GM20431 (cell line): ENCODE measurements around the gene DDX1.
"Not testable (repeated sequence)": the region's sequence is repeated elsewhere in the genome, so short reads cannot be mapped to it uniquely, and the experiment has no call there.

ENCODE experiments used
- in situ Hi-C: fragments of 300-500 bp; cut with MseI, MboI; formaldehyde crosslinking; loops from one replicate; pipeline ENCODE4 v1.15.0; 2020; ENCODE audit warnings: low sequenced_read_pairs; ENCODE audit not compliant: unreplicated experiment

Gene DDX1

GRCh38 chr2:15614545-15615300 is 23.1 kb downstream of the DDX1 start:
- in situ Hi-C loops = no loop called here

DNA sequence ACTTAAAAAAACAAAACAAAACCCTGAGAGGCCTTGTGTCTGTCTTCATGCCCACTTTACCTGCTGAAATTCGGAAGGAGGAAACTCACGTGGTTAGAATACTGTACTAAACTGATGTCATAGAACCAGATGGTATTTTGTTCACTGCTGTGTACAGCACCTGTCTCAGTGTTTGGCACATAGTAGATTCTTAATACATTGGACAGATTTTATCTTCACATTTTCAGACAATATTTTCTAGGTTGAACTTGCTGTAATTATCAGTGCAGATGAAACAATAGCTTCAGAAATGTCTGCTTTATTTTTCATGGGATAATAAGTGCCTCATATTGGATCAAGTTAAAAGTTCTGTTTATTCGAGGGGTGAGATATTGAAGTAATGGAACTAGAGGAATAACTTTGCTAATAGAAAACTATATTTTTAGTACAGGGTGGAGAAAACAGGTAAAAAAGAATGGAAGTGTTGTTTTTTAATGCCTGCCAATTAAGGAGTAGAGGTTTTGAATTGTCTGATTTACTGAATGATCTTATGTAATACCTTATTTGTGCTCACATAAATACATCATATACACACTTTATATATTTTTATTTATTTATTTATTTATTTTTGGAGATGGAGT is 23.7 kb downstream of the DDX1 start:
- in situ Hi-C loops = no loop called here

DNA sequence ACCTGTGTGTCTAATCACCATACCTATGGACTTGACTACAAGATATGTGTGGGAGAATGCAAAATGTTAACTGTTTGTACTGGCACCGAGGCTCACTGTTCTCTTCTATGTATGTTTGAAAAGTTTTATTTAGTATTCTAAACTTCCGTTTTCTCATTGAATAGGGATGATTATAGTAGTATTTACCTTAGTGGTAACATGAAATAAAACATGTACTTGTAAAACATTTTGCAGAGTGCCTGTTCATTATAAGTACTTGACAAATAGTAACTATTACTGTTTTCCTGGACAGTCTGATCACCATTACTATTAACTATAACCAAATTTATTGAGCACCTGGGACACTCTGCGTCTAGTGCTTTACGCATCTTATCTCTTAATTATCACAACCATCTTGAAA is 24.8 kb downstream of the DDX1 start:
- in situ Hi-C loops = no loop called here

- in situ Hi-C loops = no loop called here
Measured at GRCh38 chr2:15616850-15617777, 25.4 kb downstream of the DDX1 start.

DNA sequence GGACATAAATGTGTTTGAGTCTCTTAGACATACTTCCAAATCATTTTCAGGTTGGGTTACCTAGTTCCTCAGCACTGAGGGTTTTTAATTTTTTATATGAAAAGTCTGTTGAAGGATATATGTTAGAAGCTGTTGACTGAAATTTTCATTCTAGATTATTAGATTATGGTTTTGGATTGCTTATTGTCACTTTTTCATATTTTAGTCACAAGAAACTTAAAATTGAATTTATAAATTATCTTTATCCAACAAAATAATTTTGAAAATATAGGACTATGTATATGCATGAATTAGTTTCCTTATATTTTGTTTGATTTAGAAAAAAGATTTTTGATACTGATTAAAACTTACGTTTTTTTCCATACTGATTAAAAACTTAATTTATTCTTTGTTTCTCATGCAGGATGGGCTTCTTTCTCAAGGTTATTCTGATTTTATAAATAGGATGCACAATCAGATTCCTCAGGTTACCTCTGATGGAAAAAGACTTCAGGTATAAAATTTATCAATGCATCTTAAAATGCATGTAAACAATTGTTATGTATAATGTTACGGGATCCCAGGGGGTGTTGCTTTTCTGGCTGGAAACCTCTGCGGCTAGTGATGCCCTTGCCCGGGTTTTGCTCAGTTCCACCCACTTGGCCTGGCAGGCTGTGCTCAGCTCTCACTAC is 26.2 kb downstream of the DDX1 start:
- in situ Hi-C loops = no loop called here

DNA sequence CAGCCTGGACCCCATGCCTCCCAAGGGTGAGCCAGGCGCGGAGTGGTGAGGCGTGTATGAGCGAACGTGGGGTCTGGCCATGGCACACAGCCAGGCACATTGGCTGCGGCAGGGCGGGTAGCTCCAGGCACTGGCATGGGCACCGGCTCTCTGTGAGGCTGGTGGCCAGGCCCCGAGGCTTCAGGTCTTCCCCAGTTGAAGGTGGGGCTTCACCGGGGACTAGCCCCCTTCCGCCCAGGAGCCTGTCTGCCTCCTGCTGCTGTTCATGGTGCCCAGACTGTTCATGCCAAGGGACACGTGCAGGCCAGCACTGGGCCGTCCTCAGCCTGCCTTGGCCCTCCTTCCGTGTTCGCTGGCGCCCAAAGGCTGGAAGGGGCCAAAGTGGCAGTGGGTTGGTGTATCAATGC is 26.8 kb downstream of the DDX1 start:
- in situ Hi-C loops = no loop called here

- in situ Hi-C loops = no loop called here
Measured at GRCh38 chr2:15619076-15619475, 27.4 kb downstream of the DDX1 start.

- in situ Hi-C loops = no loop called here
Measured at GRCh38 chr2:15619510-15619909, 27.8 kb downstream of the DDX1 start.

DNA sequence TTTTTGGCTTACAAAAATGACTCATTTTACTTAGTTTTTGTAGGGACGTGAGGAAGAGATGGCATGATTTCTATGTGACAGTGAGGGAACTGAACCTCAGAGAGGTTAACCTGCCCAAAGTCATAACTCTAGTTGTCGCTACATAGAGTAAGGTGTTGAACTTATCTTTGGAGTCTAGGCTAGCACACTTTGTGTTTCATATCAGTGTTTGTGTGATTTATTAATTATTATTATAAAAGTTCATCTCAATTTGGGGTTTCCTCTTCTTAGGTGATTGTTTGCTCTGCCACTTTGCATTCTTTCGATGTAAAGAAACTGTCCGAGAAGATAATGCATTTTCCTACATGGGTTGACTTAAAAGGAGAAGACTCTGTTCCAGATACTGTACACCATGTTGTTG is 28.3 kb downstream of the DDX1 start:
- in situ Hi-C loops = no loop called here

GRCh38 chr2:15620340-15620739 is 28.7 kb downstream of the DDX1 start:
- in situ Hi-C loops = no loop called here

DNA sequence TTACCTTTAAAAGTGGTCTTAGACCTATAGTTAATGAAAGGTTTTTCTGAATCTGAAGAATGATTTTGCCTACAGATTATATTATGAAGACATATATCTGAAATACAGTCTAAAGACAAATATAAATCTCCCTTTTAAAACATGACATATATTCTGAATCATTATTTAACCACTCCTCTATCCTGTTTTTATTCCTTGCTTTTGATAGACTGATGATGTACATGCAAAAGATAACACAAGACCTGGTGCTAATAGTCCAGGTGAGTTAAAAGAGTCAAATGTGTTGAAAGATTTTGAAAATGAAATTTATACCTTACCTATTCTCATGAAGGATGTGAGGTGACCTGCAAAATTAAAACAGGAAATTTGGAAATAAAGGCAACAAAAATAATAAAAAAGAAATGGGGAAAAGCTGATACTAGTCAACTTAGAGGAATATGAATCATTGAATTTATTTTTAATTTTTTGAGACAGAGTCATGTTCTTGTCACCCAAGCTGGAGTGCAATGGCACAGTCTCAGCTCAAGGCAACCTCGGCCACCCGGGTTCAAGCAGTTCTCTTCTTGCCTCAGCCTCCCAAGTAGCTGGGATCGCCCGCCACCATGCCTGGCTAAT is 29.3 kb downstream of the DDX1 start:
- in situ Hi-C loops = no loop called here

DNA sequence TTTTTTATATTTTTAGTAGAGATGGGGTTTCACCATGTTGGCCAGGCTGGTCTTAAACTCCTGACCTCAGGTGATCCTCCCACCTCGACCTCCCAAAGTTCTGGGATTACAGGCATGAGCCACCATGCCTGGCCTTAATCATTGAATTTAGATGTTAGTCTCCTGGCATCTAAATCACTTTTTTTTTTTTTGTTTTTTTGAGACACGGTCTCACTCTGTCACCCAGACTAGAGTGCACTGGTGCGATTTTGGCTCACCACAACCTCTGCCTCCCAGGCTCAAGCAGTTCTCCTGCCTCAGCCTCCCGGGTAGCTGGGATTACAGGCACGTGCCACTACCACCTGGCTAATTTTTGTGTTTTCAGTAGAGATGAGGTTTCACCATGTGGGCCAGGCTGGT is 29.8 kb downstream of the DDX1 start:
- in situ Hi-C loops = not testable (repeated sequence)

DNA sequence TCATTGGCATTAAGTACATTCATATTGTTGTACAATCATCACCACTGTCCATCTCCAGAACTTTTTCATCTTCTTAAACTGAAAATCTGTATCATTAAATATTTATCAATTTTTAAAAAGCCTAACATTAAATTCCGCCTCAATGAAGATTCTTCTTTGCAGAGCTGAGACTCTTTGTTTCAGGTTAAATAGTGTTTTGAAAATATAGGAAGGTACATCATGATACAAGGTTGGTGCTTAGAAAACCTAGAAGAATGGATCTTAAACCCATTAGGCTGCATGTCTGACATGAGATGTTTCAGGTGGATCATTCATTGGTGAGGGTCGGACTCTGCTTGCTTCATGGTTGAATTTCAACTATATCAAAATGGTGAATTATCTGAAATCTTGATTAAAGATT is 30.5 kb downstream of the DDX1 start:
- in situ Hi-C loops = no loop called here

- in situ Hi-C loops = no loop called here
Measured at GRCh38 chr2:15622614-15623480, 31.2 kb downstream of the DDX1 start.

DNA sequence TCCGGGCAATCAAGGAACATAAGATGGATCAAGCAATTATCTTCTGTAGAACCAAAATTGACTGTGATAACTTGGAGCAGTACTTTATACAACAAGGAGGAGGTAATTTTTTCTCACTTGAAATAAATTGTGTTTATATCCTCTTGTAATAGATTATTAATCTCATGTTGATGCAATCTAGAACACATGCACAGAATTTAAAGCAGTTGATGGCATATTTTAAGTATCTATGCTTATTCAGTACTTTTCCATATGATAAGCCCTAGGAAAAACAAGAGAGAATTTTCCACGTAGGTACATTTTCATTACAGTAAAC is 31.8 kb downstream of the DDX1 start:
- in situ Hi-C loops = no loop called here

DNA sequence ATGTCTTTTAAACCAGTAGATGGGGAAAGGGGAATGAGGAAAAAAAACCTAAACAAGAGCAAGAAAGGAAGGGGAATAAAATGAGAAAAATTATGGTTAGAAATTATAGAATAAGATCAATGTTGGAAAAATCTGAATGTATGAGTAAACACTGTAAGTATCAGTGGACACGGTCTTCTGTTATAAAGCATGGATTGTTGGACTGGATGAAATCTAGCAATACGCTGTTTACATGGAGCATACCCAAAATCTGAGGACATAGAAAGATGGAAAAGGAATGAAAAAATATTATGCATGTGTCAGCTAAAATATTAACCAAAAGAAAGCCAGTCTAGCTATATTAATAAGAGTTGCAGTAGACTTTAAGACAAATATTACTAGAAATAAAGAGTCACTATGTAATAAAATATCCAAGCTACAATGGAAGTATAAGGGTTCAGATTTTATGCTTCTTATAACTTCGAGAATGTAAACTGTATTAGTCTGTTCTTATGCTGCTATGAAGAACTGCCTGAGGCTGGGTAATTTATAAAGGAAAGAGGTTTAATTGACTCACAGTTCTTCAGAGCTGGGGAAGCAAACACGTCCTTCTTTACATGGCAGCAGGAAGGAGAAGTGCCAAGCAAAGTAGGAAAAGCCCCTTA is 32.4 kb downstream of the DDX1 start:
- in situ Hi-C loops = no loop called here

GRCh38 chr2:15624903-15625302 is 33.2 kb downstream of the DDX1 start:
- in situ Hi-C loops = no loop called here

GRCh38 chr2:15625344-15626036 is 33.8 kb downstream of the DDX1 start:
- in situ Hi-C loops = no loop called here
